Tibial nerve (tissue), 4 donors: ENCODE measurements around the gene GTF2A1.

Source experiments
- CTCF ChIP-seq, 5 experiments: fragments of 200-600 bp in 3 of 5; fragments of 450-650 bp in 2 of 5; sonication (generic) in 3 of 5; IDR thresholded peaks; one replicate each; pipeline ENCODE4 v1.5.1; 2016 to 2019; ENCODE audit warnings: antibody characterized with exemption in 5 of 5, mild to moderate bottlenecking in 3 of 5, moderate library complexity in 2 of 5
- EP300 ChIP-seq, 2 donors: sonication (generic); formaldehyde crosslinking; IDR thresholded peaks; one replicate each; pipeline ENCODE4 v1.6.1; 2017; ENCODE audit warnings: antibody characterized with exemption in 2 of 2, mild to moderate bottlenecking in 1 of 2
- POLR2A ChIP-seq, 2 donors: fragments of 450-650 bp; IDR thresholded peaks; one replicate each; pipeline ENCODE4 v1.6.1; 2017; ENCODE audit warnings: antibody characterized with exemption in 2 of 2, mild to moderate bottlenecking in 2 of 2, moderate library complexity in 2 of 2

- no peak for TF ChIP-seq CTCF (IDR thresholded peaks at IDR 0.05)
- TF ChIP-seq EP300 (IDR thresholded peaks at IDR 0.05), result no peak
- no peak for TF ChIP-seq POLR2A (IDR thresholded peaks at IDR 0.05)
Measured at GRCh38 chr14:81157431-81157830, 63.3 kb downstream of the GTF2A1 start.
